SU-DHL-6 (cell line): ENCODE results near the gene ARHGAP27.

Source experiments
- H2AFZ ChIP-seq: fragments of 200-600 bp; sonication (generic); 2 replicates; pipeline ENCODE4 v1.6.1; 2014; ENCODE audit warnings: low read depth, mild to moderate bottlenecking, moderate library complexity, mixed read lengths, antibody characterized with exemption, low read length; ENCODE audit not compliant: severe bottlenecking
- H3F3A ChIP-seq: fragments of 200-600 bp; shearing (Covaris generic); 2 replicates; pipeline ENCODE4 v1.6.0; 2016; ENCODE audit warnings: antibody characterized with exemption, mild to moderate bottlenecking; ENCODE audit not compliant: insufficient read depth
- H3K27ac ChIP-seq: fragments of 200-600 bp; sonication (generic); 2 replicates; pipeline ENCODE4 v1.5.1; 2016; ENCODE audit warnings: low read depth, mild to moderate bottlenecking, low read length, moderate library complexity, mixed read lengths
- H3K27me3 ChIP-seq: fragments of 200-600 bp; sonication (generic), shearing (Covaris generic); 2 replicates; pipeline ENCODE4 v1.6.0; 2014; ENCODE audit warnings: mild to moderate bottlenecking, low read length
- H3K36me3 ChIP-seq: fragments of 200-600 bp; sonication (generic); 2 replicates; pipeline ENCODE4 v1.6.1; 2014; ENCODE audit warnings: mild to moderate bottlenecking, low read length, mixed read lengths
- H3K4me2 ChIP-seq: fragments of 300-600, 200-600 bp; shearing (Covaris generic), sonication (generic); 2 replicates; pipeline ENCODE4 v1.6.0; 2014; ENCODE audit warnings: low read length, low read depth, mild to moderate bottlenecking; ENCODE audit not compliant: poor library complexity, severe bottlenecking
- H3K4me3 ChIP-seq: fragments of 200-600 bp; sonication (generic); 2 replicates; pipeline ENCODE4 v1.5.1; 2014; ENCODE audit warnings: antibody characterized with exemption, low read length, mild to moderate bottlenecking, mixed read lengths; ENCODE audit not compliant: insufficient read depth, poor library complexity, severe bottlenecking
- H3K79me2 ChIP-seq: fragments of 200-600 bp; sonication (generic); 2 replicates; pipeline ENCODE4 v1.6.1; 2014; ENCODE audit warnings: mild to moderate bottlenecking, low read length, moderate library complexity; ENCODE audit not compliant: insufficient read depth
- H3K9ac ChIP-seq: fragments of 200-600 bp; sonication (generic); 2 replicates; pipeline ENCODE4 v1.7.0; 2014; ENCODE audit warnings: mild to moderate bottlenecking, low read length
- H3K9me2 ChIP-seq: fragments of 200-600 bp; sonication (generic); replicated peaks from 2 replicates; pipeline ENCODE4 v1.6.1; 2014; ENCODE audit warnings: low read length; ENCODE audit not compliant: insufficient read depth
- H3K9me3 ChIP-seq: fragments of 200-600 bp; sonication (generic); 2 replicates; pipeline ENCODE4 v1.6.1; 2014; ENCODE audit warnings: low read length, mixed read lengths; ENCODE audit not compliant: insufficient read depth
- H4K20me1 ChIP-seq: fragments of 200-600 bp; sonication (generic); 2 replicates; pipeline ENCODE4 v1.6.1; 2014; ENCODE audit warnings: low read depth, mild to moderate bottlenecking, antibody characterized with exemption, low read length, moderate library complexity, mixed read lengths
- CTCF ChIP-seq: fragments of 200-600 bp; sonication (generic); IDR thresholded peaks from one replicate; pipeline ENCODE4 v1.5.1; 2017; ENCODE audit warnings: antibody characterized with exemption, mild to moderate bottlenecking, low read length, moderate library complexity; ENCODE audit not compliant: insufficient read depth, poor library complexity, severe bottlenecking
- EZH2phosphoT487 ChIP-seq: fragments of 200-600 bp; sonication (generic), shearing (Covaris generic); conservative IDR thresholded peaks from 2 replicates; pipeline ENCODE4 v1.6.1; 2018; ENCODE audit warnings: mild to moderate bottlenecking, antibody characterized with exemption, low read length, moderate library complexity, mixed read lengths

Gene ARHGAP27

GRCh38 chr17:45389354-45389753 lies 43.3 kb downstream of the ARHGAP27 start:
- Histone ChIP-seq H3K27me3 (no peaks in the 10 kb centered on the region), H3K9me3 (no peaks in the 10 kb centered on the region), H4K20me1 (no peaks in the 10 kb centered on the region), H3K27ac (no peak overlapping the region), H2AFZ (no peak overlapping the region), H3K4me3 (no peak overlapping the region), H3K9ac (no peak overlapping the region), H3K9me2 (no peaks in the 10 kb centered on the region), H3K36me3 (no peaks in the 10 kb centered on the region), H3K79me2 (no peaks in the 10 kb centered on the region), H3K4me2 (no peak overlapping the region), H3F3A (no peaks in the 10 kb centered on the region)
- TF ChIP-seq CTCF: no peak

- no peaks in the 10 kb centered on the region for H4K20me1 ChIP-seq
- no peak overlapping the region for H2AFZ ChIP-seq
- H3K27ac ChIP-seq: no peak overlapping the region
- no peaks in the 10 kb centered on the region for H3K27me3 ChIP-seq
- H3K9ac ChIP-seq: no peak overlapping the region
- H3K4me2 ChIP-seq: no peak overlapping the region
- H3F3A ChIP-seq: no peaks in the 10 kb centered on the region
- no peaks in the 10 kb centered on the region for H3K79me2 ChIP-seq
- no peak overlapping the region for H3K4me3 ChIP-seq
- H3K36me3 ChIP-seq: no peaks in the 10 kb centered on the region
- TF ChIP-seq EZH2phosphoT487: no peak
- no peaks in the 10 kb centered on the region for H3K9me3 ChIP-seq
- H3K9me2 ChIP-seq: no peaks in the 10 kb centered on the region
Observed at GRCh38 chr17:45388604-45389325, 43.9 kb downstream of the ARHGAP27 start.

GRCh38 chr17:45387739-45388138 lies 44.9 kb downstream of the ARHGAP27 start:
- H3K27ac ChIP-seq: no peak overlapping the region

GRCh38 chr17:45386178-45386577 lies 46.5 kb downstream of the ARHGAP27 start:
- H4K20me1 ChIP-seq: no peaks in the 10 kb centered on the region
- H3K9me2 ChIP-seq: no peaks in the 10 kb centered on the region
- H3K36me3 ChIP-seq: no peaks in the 10 kb centered on the region
- no peaks in the 10 kb centered on the region for H3K79me2 ChIP-seq
- no peaks in the 10 kb centered on the region for H3K27me3 ChIP-seq
- H3K9ac ChIP-seq: no peak overlapping the region
- no peak overlapping the region for H3K4me3 ChIP-seq
- TF ChIP-seq CTCF: no peak
- TF ChIP-seq EZH2phosphoT487: no peak
- no peaks in the 10 kb centered on the region for H3K9me3 ChIP-seq
- no peak overlapping the region for H3K27ac ChIP-seq
- H3F3A ChIP-seq: no peaks in the 10 kb centered on the region
- H3K4me2 ChIP-seq: no peak overlapping the region
- H2AFZ ChIP-seq: no peak overlapping the region

More at GRCh38 chr17:45387739-45388138, 44.9 kb downstream of the ARHGAP27 start:
- Histone ChIP-seq H3K36me3 (no peaks in the 10 kb centered on the region), H3K9ac (no peak overlapping the region), H3F3A (no peaks in the 10 kb centered on the region), H3K9me3 (no peaks in the 10 kb centered on the region), H3K4me2 (no peak overlapping the region), H3K4me3 (no peak overlapping the region), H4K20me1 (no peaks in the 10 kb centered on the region), H2AFZ (no peak overlapping the region), H3K79me2 (no peaks in the 10 kb centered on the region), H3K9me2 (no peaks in the 10 kb centered on the region), H3K27me3 (no peaks in the 10 kb centered on the region)
- TF ChIP-seq EZH2phosphoT487: no peak
